Measurements from ENCODE around the gene TDRKH.

Gene TDRKH

GRCh38 chr1:151831256-151831591, 40.9 kb upstream of the TDRKH start:
- H3K4me3 ChIP-seq (ENCODE audit: low read length), result no peak overlapping the region
- DNase-seq (ENCODE audit: low read depth), result no peak
- TF ChIP-seq CTCF (conservative IDR thresholded peaks at IDR 0.05; ENCODE audit: low read length), result no peak

DNA sequence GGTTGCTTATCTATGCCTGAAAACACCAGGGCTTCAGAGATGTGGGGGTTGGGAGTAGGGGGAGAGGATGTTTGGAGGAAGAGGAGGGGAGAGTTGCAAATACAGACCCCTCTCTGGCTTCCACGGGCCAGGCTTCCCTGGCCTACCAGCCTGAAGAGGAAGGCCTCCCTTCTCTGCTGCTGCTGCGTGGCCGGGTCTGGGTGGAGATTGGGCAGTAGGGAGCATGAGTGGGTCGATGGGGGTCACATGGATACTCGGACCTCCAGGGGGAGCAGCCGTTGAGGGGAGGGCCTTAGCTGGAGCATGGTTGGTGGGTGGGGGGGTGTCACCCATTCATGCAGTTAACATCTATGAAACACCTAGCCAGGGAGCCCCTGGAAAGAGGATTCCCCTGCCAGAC, 39.8 kb upstream of the TDRKH start:
- no peak for DNase-seq (ENCODE audit: low read depth)
- H3K4me3 ChIP-seq (ENCODE audit: low read length), result no peak overlapping the region
- TF ChIP-seq CTCF (conservative IDR thresholded peaks at IDR 0.05; ENCODE audit: low read length), result no peak

- DNase-seq (ENCODE audit: low read depth), result no peak
- no peak overlapping the region for H3K4me3 ChIP-seq (ENCODE audit: low read length)
- TF ChIP-seq CTCF (conservative IDR thresholded peaks at IDR 0.05; ENCODE audit: low read length), result no peak
Observed at GRCh38 chr1:151829352-151830046, 39.2 kb upstream of the TDRKH start.

- no peak for TF ChIP-seq CTCF (conservative IDR thresholded peaks at IDR 0.05; ENCODE audit: low read length)
- no peak overlapping the region for H3K4me3 ChIP-seq (ENCODE audit: low read length)
- no peak for DNase-seq (ENCODE audit: low read depth)
Observed at GRCh38 chr1:151828921-151829320, 38.6 kb upstream of the TDRKH start.

GRCh38 chr1:151827853-151828252, 37.6 kb upstream of the TDRKH start:
- no peak for DNase-seq (ENCODE audit: low read depth)

GRCh38 chr1:151825751-151826660, 35.7 kb upstream of the TDRKH start:
- no peak overlapping the region for H3K4me3 ChIP-seq (ENCODE audit: low read length)
- no peak for DNase-seq (ENCODE audit: low read depth)

More at GRCh38 chr1:151827853-151828252, 37.6 kb upstream of the TDRKH start:
- no peak overlapping the region for H3K4me3 ChIP-seq (ENCODE audit: low read length)
- TF ChIP-seq CTCF (conservative IDR thresholded peaks at IDR 0.05; ENCODE audit: low read length), result no peak

More at GRCh38 chr1:151825751-151826660, 35.7 kb upstream of the TDRKH start:
- no peak for TF ChIP-seq CTCF (conservative IDR thresholded peaks at IDR 0.05; ENCODE audit: low read length)
